GM23338 (cell line): ENCODE measurements around the gene SNRPN. TPM values are rescaled to one million over a fixed set of nuclear protein-coding genes. Genes with fewer than 3 reads are reported as not detected.
"Not testable (repeated sequence)": the region's sequence is repeated elsewhere in the genome, so short reads cannot be mapped to it uniquely, and the experiment has no call there.

ENCODE experiments used
- ATAC-seq: fragments of 200-7000 bp; cut with Tn5 transposase; 3 replicates; pipeline ENCODE4 v1.9.1; 2020
- DNase-seq: peaks from one replicate; pipeline ENCODE4 v3.0.0-alpha.2; 2015; ENCODE audit warnings: low spot score
- H2AFZ ChIP-seq: fragments of 200-600 bp; sonication (generic); 2 replicates; pipeline ENCODE4 v1.8.0; 2016; ENCODE audit warnings: antibody characterized with exemption, mild to moderate bottlenecking, moderate library complexity
- H3F3A ChIP-seq: fragments of 200-600 bp; sonication (generic); replicated peaks from 2 replicates; pipeline ENCODE4 v1.8.0; 2017; ENCODE audit warnings: antibody characterized with exemption, mixed run types, low read depth
- H3K27ac ChIP-seq: fragments of 200-600 bp; sonication (generic); 2 replicates; pipeline ENCODE4 v1.6.1; 2016; ENCODE audit warnings: low read depth
- H3K27me3 ChIP-seq: fragments of 200-600 bp; sonication (generic); 2 replicates; pipeline ENCODE4 v1.8.0; 2016; ENCODE audit warnings: mild to moderate bottlenecking, mixed run types, moderate library complexity; ENCODE audit not compliant: insufficient read depth
- H3K36me3 ChIP-seq: fragments of 200-600 bp; sonication (generic); 2 replicates; pipeline ENCODE4 v1.8.0; 2016; ENCODE audit warnings: mild to moderate bottlenecking; ENCODE audit not compliant: insufficient read depth
- H3K4me1 ChIP-seq: fragments of 200-600 bp; sonication (generic); 2 replicates; pipeline ENCODE4 v1.8.0; 2016; ENCODE audit warnings: mild to moderate bottlenecking, moderate library complexity; ENCODE audit not compliant: insufficient read depth
- H3K4me2 ChIP-seq: fragments of 200-600 bp; sonication (generic); 2 replicates; pipeline ENCODE4 v1.7.1; 2017; ENCODE audit warnings: mixed run types
- H3K4me3 ChIP-seq: fragments of 200-600 bp; sonication (generic); 2 replicates; pipeline ENCODE4 v1.6.1; 2016; ENCODE audit warnings: mixed run types
- H3K79me2 ChIP-seq: fragments of 200-600 bp; sonication (generic); replicated peaks from 2 replicates; pipeline ENCODE4 v1.8.0; 2017; ENCODE audit warnings: mild to moderate bottlenecking; ENCODE audit not compliant: insufficient read depth
- H3K9me2 ChIP-seq: fragments of 200-600 bp; sonication (generic); 2 replicates; pipeline ENCODE4 v1.8.0; 2017; ENCODE audit not compliant: insufficient read depth
- H4K20me1 ChIP-seq: fragments of 200-600 bp; sonication (generic); replicated peaks from 2 replicates; pipeline ENCODE4 v1.8.0; 2017; ENCODE audit warnings: mild to moderate bottlenecking; ENCODE audit not compliant: insufficient read depth
- H3K27ac Mint-ChIP-seq: 2 replicates; pipeline ENCODE4 v1.8.0; 2020; ENCODE audit warnings: inconsistent platforms, mild to moderate bottlenecking, moderate library complexity, mixed read lengths
- H3K27me3 Mint-ChIP-seq: 3 replicates; pipeline ENCODE4 v1.8.0; 2022; ENCODE audit warnings: low read depth, mild to moderate bottlenecking, moderate library complexity, mixed read lengths, inconsistent platforms; ENCODE audit not compliant: insufficient read depth, poor library complexity
- H3K36me3 Mint-ChIP-seq: 3 replicates; pipeline ENCODE4 v1.8.0; 2021; ENCODE audit warnings: low read depth, mild to moderate bottlenecking, inconsistent platforms, moderate library complexity, mixed read lengths
- H3K4me1 Mint-ChIP-seq: 3 replicates; pipeline ENCODE4 v1.8.0; 2020; ENCODE audit warnings: mild to moderate bottlenecking, inconsistent platforms, mixed read lengths
- H3K4me3 Mint-ChIP-seq: 3 replicates; pipeline ENCODE4 v1.8.0; 2021; ENCODE audit warnings: moderate library complexity, mild to moderate bottlenecking, inconsistent platforms, mixed read lengths
- H3K9me3 Mint-ChIP-seq: 3 replicates; pipeline ENCODE4 v1.8.0; 2020; ENCODE audit warnings: moderate library complexity, mild to moderate bottlenecking, inconsistent platforms, mixed read lengths
- CREB1 ChIP-seq: fragments of 250-450 bp; sonication (Bioruptor Pico); IDR thresholded peaks from 2 replicates; pipeline ENCODE4 v1.5.0; 2020; ENCODE audit warnings: low read depth, mild to moderate bottlenecking, moderate library complexity
- ETS1 ChIP-seq: IDR thresholded peaks from 2 replicates; pipeline ENCODE4 v1.6.1; 2016; ENCODE audit warnings: antibody characterized with exemption
- EZH2phosphoT487 ChIP-seq: fragments of 200-600 bp; sonication (generic); IDR thresholded peaks from one replicate; pipeline ENCODE4 v1.8.1; 2018; ENCODE audit warnings: antibody characterized with exemption; ENCODE audit not compliant: unreplicated experiment
- ZNF114 ChIP-seq: fragments of 250-450 bp; sonication (Bioruptor Pico); IDR thresholded peaks from 2 replicates; pipeline ENCODE4 v1.5.0; 2020; ENCODE audit warnings: mild to moderate bottlenecking, moderate library complexity
- ZNF331 ChIP-seq: fragments of 250-450 bp; sonication (Bioruptor Pico); IDR thresholded peaks from 2 replicates; pipeline ENCODE4 v1.5.0; 2020; ENCODE audit warnings: low read depth, mild to moderate bottlenecking, moderate library complexity
- polyA plus RNA-seq: library from polyadenylated mRNA; unstranded; fragments of >200 nt; fragmentation: Nextera tagmentation; extraction: Ambion mirVana; gene quantifications from 2 replicates; pipeline ENCODE4 v1.2.1, GENCODE V29; 2016
- total RNA-seq: library from RNA; depleted of rRNA; stranded (reverse); fragments of >200 nt; shearing (Covaris generic); gene quantifications from 2 replicates; pipeline ENCODE4 v1.2.3, GENCODE V29; 2014

Gene SNRPN
- total and polyA plus RNA-seq, 2 experiments from 2014 or later = 919 to 966 TPM

GRCh38 chr15:24933716-24934115, 21.1 kb upstream of the SNRPN start (continued):
- no peak for TF ChIP-seq ETS1

DNA sequence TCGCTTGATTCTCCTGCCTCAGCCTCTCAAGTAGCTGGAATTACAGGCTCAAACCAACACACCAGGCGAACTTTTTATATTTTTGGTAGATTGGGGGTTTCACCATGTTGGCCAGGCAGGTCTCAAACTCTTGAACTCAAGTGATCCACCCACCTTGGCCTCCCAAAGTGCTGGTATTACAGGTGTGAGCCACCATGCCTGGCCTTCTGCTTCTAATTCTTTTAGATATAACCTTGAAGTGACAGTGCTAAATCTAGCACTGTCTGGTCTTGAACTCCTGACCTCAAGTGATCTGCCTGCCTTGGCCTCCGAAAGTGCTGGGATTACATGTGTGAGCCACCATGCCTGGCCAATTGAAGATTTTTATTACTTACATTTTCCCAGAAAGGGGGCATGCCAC, 16.6 kb upstream of the SNRPN start:
- not testable (repeated sequence) for H3K4me1 ChIP-seq, H3K36me3 ChIP-seq, H3K27me3 ChIP-seq, H4K20me1 ChIP-seq, H3F3A ChIP-seq, H3K27ac Mint-ChIP-seq, H3K9me2 ChIP-seq, H3K27me3 Mint-ChIP-seq, H2AFZ ChIP-seq, DNase-seq, H3K27ac ChIP-seq, ATAC-seq, H3K79me2 ChIP-seq, H3K4me1 Mint-ChIP-seq, H3K4me3 ChIP-seq, H3K4me3 Mint-ChIP-seq, H3K4me2 ChIP-seq
- Mint-ChIP-seq H3K36me3 (peaks cover 20% of the 10 kb centered on the region), H3K9me3 (peaks cover 42% of the 10 kb centered on the region)

- no peak overlapping the region for H3K27ac ChIP-seq
- no peaks in the 10 kb centered on the region for H3K79me2 ChIP-seq
- H3K27me3 ChIP-seq = no peaks in the 10 kb centered on the region
- ATAC-seq (no peak), DNase-seq (no peak)
- peaks cover 38% of the 10 kb centered on the region for H3K9me3 Mint-ChIP-seq
- H3K4me2 ChIP-seq = no peak overlapping the region
- H4K20me1 ChIP-seq = no peaks in the 10 kb centered on the region
- H3K27me3 Mint-ChIP-seq = no peaks in the 10 kb centered on the region
- no peak overlapping the region for H3K4me3 Mint-ChIP-seq
- H3K9me2 ChIP-seq = peaks cover 15% of the 10 kb centered on the region; the same call in 1 of the 2 replicates
- no peaks in the 10 kb centered on the region for H3K4me1 ChIP-seq
- H3K36me3 ChIP-seq = no peaks in the 10 kb centered on the region
- H3K27ac Mint-ChIP-seq = no peak overlapping the region
- TF ChIP-seq ETS1 (no peak), ZNF114 (no peak), EZH2phosphoT487 (no peak), ZNF331 (CRISPR knock-in tag) (no peak)
- H3F3A ChIP-seq = no peaks in the 10 kb centered on the region
- no peak overlapping the region for H3K4me3 ChIP-seq
- H3K4me1 Mint-ChIP-seq = no peaks in the 10 kb centered on the region
- peaks cover 14% of the 10 kb centered on the region; the same call in 2 of the 3 replicates for H3K36me3 Mint-ChIP-seq
- no peak overlapping the region for H2AFZ ChIP-seq
Measured at GRCh38 chr15:24940236-24940635, 14.6 kb upstream of the SNRPN start.

- no peak overlapping the region for H3K27ac ChIP-seq
- ATAC-seq (no peak), DNase-seq (no peak)
- H3K4me2 ChIP-seq = no peak overlapping the region
- H3K4me3 ChIP-seq = no peak overlapping the region
- H3K4me3 Mint-ChIP-seq = no peak overlapping the region
- H3K4me1 ChIP-seq = no peaks in the 10 kb centered on the region
- no peaks in the 10 kb centered on the region for H3K27me3 Mint-ChIP-seq
- TF ChIP-seq CREB1 (CRISPR knock-in tag) = no peak
- TF ChIP-seq EZH2phosphoT487 = no peak
- TF ChIP-seq ZNF331 (CRISPR knock-in tag) = no peak
- no peaks in the 10 kb centered on the region for H3K27me3 ChIP-seq
- H3K4me1 Mint-ChIP-seq = peaks cover 4% of the 10 kb centered on the region; the same call in 1 of the 3 replicates
- peaks cover 21% of the 10 kb centered on the region for H3K9me3 Mint-ChIP-seq
- H3F3A ChIP-seq = no peaks in the 10 kb centered on the region
- H3K36me3 Mint-ChIP-seq = peaks cover 5% of the 10 kb centered on the region; the same call in 1 of the 3 replicates
- no peak overlapping the region for H2AFZ ChIP-seq
- H3K9me2 ChIP-seq = peaks cover 15% of the 10 kb centered on the region; the same call in 1 of the 2 replicates
- H3K36me3 ChIP-seq = no peaks in the 10 kb centered on the region
- no peaks in the 10 kb centered on the region for H3K79me2 ChIP-seq
- no peaks in the 10 kb centered on the region for H4K20me1 ChIP-seq
- no peak overlapping the region for H3K27ac Mint-ChIP-seq
Measured at GRCh38 chr15:24943361-24943760, 11.4 kb upstream of the SNRPN start.
